ENCODE data around the gene LCN15.
"Not testable (repeated sequence)": the region's sequence is repeated elsewhere in the genome, so short reads cannot be mapped to it uniquely, and the experiment has no call there.

- not testable (repeated sequence) for TF ChIP-seq POLR2A (IDR thresholded peaks at IDR 0.05; ENCODE audit: low read length); GATA1 (IDR thresholded peaks at IDR 0.05; ENCODE audit: low read depth, low read length)
Measured at GRCh38 chr9:136796775-136797347, 32.5 kb upstream of the LCN15 start.

Data from erythroblast (primary cell).